GM12801 (cell line): ENCODE measurements around the gene FBXL20.

Experiments
- CTCF ChIP-seq: IDR thresholded peaks from one replicate; pipeline ENCODE4 v1.5.1; 2011; ENCODE audit warnings: control low read depth; ENCODE audit not compliant: insufficient read length; ENCODE audit errors: extremely low read depth

The FBXL20 gene

GRCh38 chr17:39244600-39245570 lies 156.5 kb downstream of the FBXL20 start:
- TF ChIP-seq CTCF = peak; percentile 49

GRCh38 chr17:39244016-39244599 lies 157.3 kb downstream of the FBXL20 start:
- no peak for TF ChIP-seq CTCF

GRCh38 chr17:39243155-39243554 lies 158.3 kb downstream of the FBXL20 start:
- TF ChIP-seq CTCF = no peak

- no peak for TF ChIP-seq CTCF
Measured at GRCh38 chr17:39240631-39241030, 160.8 kb downstream of the FBXL20 start.

- TF ChIP-seq CTCF = no peak
Measured at GRCh38 chr17:39239640-39240314, 161.6 kb downstream of the FBXL20 start.

GRCh38 chr17:39238311-39238972 lies 163.0 kb downstream of the FBXL20 start:
- no peak for TF ChIP-seq CTCF

GRCh38 chr17:39237586-39237985 lies 163.8 kb downstream of the FBXL20 start:
- no peak for TF ChIP-seq CTCF
